ENCODE measurements around the gene PCAT7. TPM values are rescaled to one million over a fixed set of nuclear protein-coding genes. Genes with fewer than 3 reads are reported as not detected.
A peak's percentile ranks its signal among the peaks of the same experiment; 100 is the strongest.

The PCAT7 gene
- total RNA-seq, 1 donor from 2014 or later, result 19.0 TPM

- Mint-ChIP-seq H3K4me1 (peaks cover 10% of the 10 kb centered on the region), H3K27ac (no peak overlapping the region)
Observed at GRCh38 chr9:94600258-94600657, 45.4 kb downstream of the PCAT7 start.

GRCh38 chr9:94600715-94601114, 45.8 kb downstream of the PCAT7 start:
- no peak for TF ChIP-seq CTCF (IDR thresholded peaks at IDR 0.05; ENCODE audit: unreplicated experiment)
- H3K9me3 Mint-ChIP-seq, result no peaks in the 10 kb centered on the region
- H3K4me3 Mint-ChIP-seq, result no peak overlapping the region
- DNase-seq (ENCODE audit: low spot score in 2 of 2, unreplicated experiment in 2 of 2), result no peak
- no peaks in the 10 kb centered on the region for H3K36me3 Mint-ChIP-seq
- H3K27me3 Mint-ChIP-seq (ENCODE audit: low read depth), result peaks cover 8% of the 10 kb centered on the region
- H3K4me1 Mint-ChIP-seq, result peaks cover 10% of the 10 kb centered on the region
- H3K27ac Mint-ChIP-seq, result no peak overlapping the region

More at GRCh38 chr9:94600258-94600657, 45.4 kb downstream of the PCAT7 start:
- Mint-ChIP-seq H3K36me3 (no peaks in the 10 kb centered on the region), H3K27me3 (ENCODE audit: low read depth) (peaks cover 7% of the 10 kb centered on the region), H3K4me3 (no peak overlapping the region), H3K9me3 (no peaks in the 10 kb centered on the region)
- DNase-seq (ENCODE audit: low spot score in 2 of 2, unreplicated experiment in 2 of 2), result no peak
- TF ChIP-seq CTCF (IDR thresholded peaks at IDR 0.05; ENCODE audit: unreplicated experiment), result no peak

DNA sequence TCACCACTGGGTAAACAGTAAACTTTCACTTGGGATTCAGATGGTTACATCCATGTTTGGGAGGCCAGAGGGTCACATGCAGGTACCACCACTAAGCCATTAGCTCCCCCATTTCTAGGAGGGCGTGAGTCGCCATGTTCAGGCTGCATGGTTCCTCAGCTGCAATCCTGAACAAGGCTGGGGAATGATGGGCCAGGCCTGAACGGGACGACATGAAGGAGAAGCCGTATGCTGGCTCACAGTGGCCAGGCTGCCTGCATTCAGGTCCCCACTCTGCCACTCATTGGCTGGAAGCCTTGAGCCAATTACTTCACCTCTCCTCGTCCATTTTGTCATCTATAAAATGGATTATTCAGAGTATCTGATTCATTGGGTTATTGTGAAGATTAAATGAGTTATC, 47.8 kb downstream of the PCAT7 start:
- H3K4me3 Mint-ChIP-seq, result no peak overlapping the region
- no peak for DNase-seq (ENCODE audit: low spot score in 2 of 2, unreplicated experiment in 2 of 2)
- H3K27me3 Mint-ChIP-seq (ENCODE audit: low read depth), result peaks cover 15% of the 10 kb centered on the region
- H3K27ac Mint-ChIP-seq, result no peak overlapping the region
- no peak for TF ChIP-seq CTCF (IDR thresholded peaks at IDR 0.05; ENCODE audit: unreplicated experiment)
- no peaks in the 10 kb centered on the region for H3K36me3 Mint-ChIP-seq
- H3K9me3 Mint-ChIP-seq, result no peaks in the 10 kb centered on the region
- peaks cover 12% of the 10 kb centered on the region for H3K4me1 Mint-ChIP-seq

- peak overlapping the region; percentile 82 for H3K27ac Mint-ChIP-seq
- peak; percentile 52 to 88 for DNase-seq (ENCODE audit: low spot score in 2 of 2, unreplicated experiment in 2 of 2)
- H3K4me1 Mint-ChIP-seq, result peaks cover 15% of the 10 kb centered on the region
- no peaks in the 10 kb centered on the region for H3K9me3 Mint-ChIP-seq
- no peaks in the 10 kb centered on the region for H3K36me3 Mint-ChIP-seq
- TF ChIP-seq CTCF (IDR thresholded peaks at IDR 0.05; ENCODE audit: unreplicated experiment), result peak; percentile 50
- H3K4me3 Mint-ChIP-seq, result no peak overlapping the region
- peaks cover 15% of the 10 kb centered on the region for H3K27me3 Mint-ChIP-seq (ENCODE audit: low read depth)
Observed at GRCh38 chr9:94603259-94604160, 48.6 kb downstream of the PCAT7 start.

DNA sequence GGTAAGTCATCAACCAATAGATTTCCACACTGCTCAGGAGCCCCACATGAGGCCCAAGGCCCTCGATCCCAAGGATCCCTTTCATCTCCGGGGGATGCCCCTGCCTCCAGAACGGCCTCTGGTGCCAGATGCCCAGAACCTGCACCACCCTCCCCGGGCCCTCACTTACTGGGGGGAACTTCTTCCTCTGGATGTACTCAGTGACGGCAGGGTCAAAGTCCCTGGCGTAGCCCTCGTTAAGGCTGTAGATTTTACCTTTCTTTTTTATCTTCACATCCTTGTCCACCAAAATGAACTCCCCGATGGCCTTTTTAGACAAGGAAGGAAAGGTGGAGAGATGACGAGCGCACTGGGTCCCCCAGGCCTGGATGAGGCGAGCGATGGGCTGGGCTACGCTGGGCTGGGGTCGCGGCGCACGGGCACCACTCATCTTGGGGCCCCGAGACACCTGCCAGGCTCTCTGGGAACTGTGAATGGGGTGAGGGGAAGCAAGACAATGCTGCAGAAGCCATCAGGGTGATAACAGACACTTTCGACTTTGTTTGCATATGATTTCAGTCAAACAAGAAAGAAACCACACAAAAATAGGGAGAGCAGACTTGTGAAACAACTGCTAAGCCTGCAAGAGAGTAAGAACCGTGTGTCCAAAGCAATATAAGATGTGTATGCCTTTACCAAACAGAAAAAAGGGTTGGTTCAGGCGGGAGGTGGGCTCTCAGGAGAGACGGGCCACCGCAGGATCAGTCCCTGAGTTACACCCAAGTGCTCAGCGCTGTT, 52.0 kb downstream of the PCAT7 start:
- no peak for DNase-seq (ENCODE audit: low spot score in 2 of 2, unreplicated experiment in 2 of 2)
- no peak for TF ChIP-seq CTCF (IDR thresholded peaks at IDR 0.05; ENCODE audit: unreplicated experiment)
- no peaks in the 10 kb centered on the region for H3K36me3 Mint-ChIP-seq
- H3K9me3 Mint-ChIP-seq, result no peaks in the 10 kb centered on the region
- H3K4me1 Mint-ChIP-seq, result peaks cover 27% of the 10 kb centered on the region
- H3K27me3 Mint-ChIP-seq (ENCODE audit: low read depth), result peaks cover 14% of the 10 kb centered on the region
- H3K27ac Mint-ChIP-seq, result no peak overlapping the region
- no peak overlapping the region for H3K4me3 Mint-ChIP-seq
